Measurements from ENCODE around the gene CYP3A5.

GRCh38 chr7:99625321-99625720 lies 54.5 kb downstream of the CYP3A5 start:
- no peak for TF ChIP-seq CTCF (conservative IDR thresholded peaks at IDR 0.05; ENCODE audit: low read depth, low read length)
- TF ChIP-seq EZH2 (IDR thresholded peaks at IDR 0.05; ENCODE audit: low read length, unreplicated experiment) = no peak
- no peak for TF ChIP-seq EZH2phosphoT487 (IDR thresholded peaks at IDR 0.05; ENCODE audit: borderline replicate concordance, low read length)

Measured in PC-3 (cell line).